ENCODE measurements around the gene SLC22A12. TPM values are rescaled to one million over a fixed set of nuclear protein-coding genes. Genes with fewer than 3 reads are reported as not detected.

SLC22A12 gene
- total RNA-seq, 4 donors from 2014 or later, result not detected

GRCh38 chr11:64610596-64610995 lies 19.6 kb downstream of the SLC22A12 start:
- no peak for DNase-seq (ENCODE audit: low spot score in 2 of 2)
- TF ChIP-seq POLR2A (IDR thresholded peaks at IDR 0.05), result no peak
- TF ChIP-seq EP300 (IDR thresholded peaks at IDR 0.05), result no peak
- TF ChIP-seq POLR2AphosphoS5 (IDR thresholded peaks at IDR 0.05), result no peak
- TF ChIP-seq CTCF (IDR thresholded peaks at IDR 0.05), result no peak
- 100% methylated on average over 3 of the region's 3 CpGs for WGBS
- Histone ChIP-seq H3K27ac (no peak overlapping the region), H3K4me1 (peaks cover 6% of the 10 kb centered on the region), H3K9me3 (no peaks in the 10 kb centered on the region), H3K4me3 (no peak overlapping the region), H3K27me3 (peaks cover 9% of the 10 kb centered on the region), H3K36me3 (no peaks in the 10 kb centered on the region)

- Histone ChIP-seq H3K36me3 (no peaks in the 10 kb centered on the region), H3K4me3 (no peak overlapping the region), H3K9me3 (no peaks in the 10 kb centered on the region), H3K4me1 (peaks cover 6% of the 10 kb centered on the region), H3K27me3 (peaks cover 9% of the 10 kb centered on the region), H3K27ac (no peak overlapping the region)
- 100% methylated on average over 2 of the region's 2 CpGs for WGBS
- TF ChIP-seq CTCF (IDR thresholded peaks at IDR 0.05), result no peak
- TF ChIP-seq POLR2AphosphoS5 (IDR thresholded peaks at IDR 0.05), result no peak
- no peak for TF ChIP-seq EP300 (IDR thresholded peaks at IDR 0.05)
- TF ChIP-seq POLR2A (IDR thresholded peaks at IDR 0.05), result no peak
- no peak for DNase-seq (ENCODE audit: low spot score in 2 of 2)
These were observed 20.2 kb downstream of the SLC22A12 start for GRCh38 chr11:64611176-64611575.

DNA sequence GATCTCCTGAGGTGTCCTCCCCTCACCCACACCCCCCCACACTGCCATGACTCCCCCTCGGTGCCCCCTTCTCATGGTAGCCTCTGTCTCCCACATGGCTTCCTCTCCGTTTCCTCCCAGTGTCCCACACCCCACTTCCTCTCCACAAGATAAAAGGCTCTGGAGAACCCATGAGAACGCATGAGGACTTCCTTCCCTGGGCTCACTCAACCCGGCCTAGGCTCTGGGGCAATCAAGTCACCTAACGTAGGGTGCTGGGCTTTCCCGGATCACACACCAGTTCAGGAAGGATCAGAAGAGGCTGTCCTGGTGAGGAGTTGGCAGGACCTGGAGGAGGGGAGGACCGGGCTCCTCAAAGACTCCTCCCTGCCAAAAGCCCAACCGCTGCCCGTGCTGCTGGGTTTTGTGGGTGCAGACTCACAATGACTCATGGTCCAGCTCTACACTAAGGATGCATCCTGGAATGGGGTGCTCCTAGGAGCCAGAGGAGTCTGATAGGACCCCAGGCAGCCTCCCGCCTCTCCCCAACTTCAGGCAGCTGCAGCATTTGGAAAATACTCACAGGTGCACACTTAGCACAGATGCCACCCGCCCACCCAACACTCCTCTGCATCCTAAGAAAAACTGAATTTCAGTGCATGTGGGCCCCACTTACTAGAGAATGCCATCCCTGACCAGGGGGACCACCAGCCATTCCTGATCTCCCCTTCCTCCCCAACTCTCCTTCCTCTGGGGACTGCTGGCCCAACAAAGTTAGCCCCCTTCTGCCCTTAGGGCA lies 21.0 kb downstream of the SLC22A12 start:
- peaks cover 4% of the 10 kb centered on the region for H3K27me3 ChIP-seq
- WGBS, result 63% methylated on average over 10 of the region's 11 CpGs
- no peak overlapping the region for H3K27ac ChIP-seq
- no peaks in the 10 kb centered on the region for H3K36me3 ChIP-seq
- H3K4me1 ChIP-seq, result peaks cover 6% of the 10 kb centered on the region
- TF ChIP-seq EP300 (IDR thresholded peaks at IDR 0.05) (no peak), POLR2AphosphoS5 (IDR thresholded peaks at IDR 0.05) (no peak), CTCF (IDR thresholded peaks at IDR 0.05) (no peak)
- H3K4me3 ChIP-seq, result no peak overlapping the region
- DNase-seq (ENCODE audit: low spot score in 2 of 2), result no peak
- no peaks in the 10 kb centered on the region for H3K9me3 ChIP-seq

- Histone ChIP-seq H3K9me3 (no peaks in the 10 kb centered on the region), H3K27ac (no peak overlapping the region), H3K36me3 (no peaks in the 10 kb centered on the region), H3K4me3 (no peak overlapping the region), H3K27me3 (no peaks in the 10 kb centered on the region), H3K4me1 (no peaks in the 10 kb centered on the region)
- WGBS, result 90% methylated on average over 6 of the region's 6 CpGs
- DNase-seq (ENCODE audit: low spot score in 2 of 2), result no peak
- TF ChIP-seq POLR2A (IDR thresholded peaks at IDR 0.05) (no peak), POLR2AphosphoS5 (IDR thresholded peaks at IDR 0.05) (no peak), CTCF (IDR thresholded peaks at IDR 0.05) (no peak), EP300 (IDR thresholded peaks at IDR 0.05) (no peak)
These were observed 22.6 kb downstream of the SLC22A12 start for GRCh38 chr11:64613648-64614047.

DNA sequence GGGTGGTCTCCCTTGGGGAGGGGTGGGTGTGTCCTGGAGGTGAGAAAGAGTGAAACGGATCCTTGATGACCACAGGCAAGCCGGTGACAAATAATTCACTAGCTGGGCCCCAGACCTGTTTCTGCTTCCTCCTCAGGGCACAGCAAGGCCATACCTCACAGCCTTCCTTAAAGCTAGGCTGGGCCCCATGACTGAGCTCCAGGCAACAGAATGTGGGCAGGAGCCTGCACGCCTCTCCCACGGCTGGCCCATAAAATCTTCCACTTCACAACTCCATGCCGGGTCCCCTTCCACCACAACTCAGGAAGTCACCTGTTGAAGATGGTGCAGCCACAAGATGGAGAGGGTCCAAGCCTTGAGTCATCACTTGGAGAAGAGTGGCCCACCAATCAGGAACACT lies 23.9 kb downstream of the SLC22A12 start:
- 86% methylated on average over 3 of the region's 5 CpGs for WGBS
- Histone ChIP-seq H3K27me3 (no peaks in the 10 kb centered on the region), H3K4me1 (peaks cover under 1% of the 10 kb centered on the region), H3K4me3 (no peak overlapping the region), H3K27ac (no peak overlapping the region), H3K36me3 (no peaks in the 10 kb centered on the region), H3K9me3 (no peaks in the 10 kb centered on the region)
- no peak for DNase-seq (ENCODE audit: low spot score in 2 of 2)
- TF ChIP-seq POLR2AphosphoS5 (IDR thresholded peaks at IDR 0.05), result no peak
- no peak for TF ChIP-seq CTCF (IDR thresholded peaks at IDR 0.05)
- TF ChIP-seq EP300 (IDR thresholded peaks at IDR 0.05), result no peak
- TF ChIP-seq POLR2A (IDR thresholded peaks at IDR 0.05), result no peak

Measured in suprapubic skin (tissue), 4 donors.